DND-41 (cell line): ENCODE results near the gene SAMSN1.

Source experiments
- EZH2 ChIP-seq: IDR thresholded peaks from 3 replicates; pipeline ENCODE4 v1.6.1; 2012; ENCODE audit warnings: borderline replicate concordance, low read depth, mild to moderate bottlenecking, moderate library complexity, low read length, inconsistent platforms; ENCODE audit not compliant: severe bottlenecking
- TF ChIP-seq, protein P1 (sequence below): IDR thresholded peaks from 2 replicates; pipeline ENCODE4 v1.5.1; 2012; ENCODE audit warnings: borderline replicate concordance, low read length, moderate library complexity, mild to moderate bottlenecking; ENCODE audit not compliant: poor library complexity, severe bottlenecking; ENCODE audit errors: extremely low read depth

DNA sequence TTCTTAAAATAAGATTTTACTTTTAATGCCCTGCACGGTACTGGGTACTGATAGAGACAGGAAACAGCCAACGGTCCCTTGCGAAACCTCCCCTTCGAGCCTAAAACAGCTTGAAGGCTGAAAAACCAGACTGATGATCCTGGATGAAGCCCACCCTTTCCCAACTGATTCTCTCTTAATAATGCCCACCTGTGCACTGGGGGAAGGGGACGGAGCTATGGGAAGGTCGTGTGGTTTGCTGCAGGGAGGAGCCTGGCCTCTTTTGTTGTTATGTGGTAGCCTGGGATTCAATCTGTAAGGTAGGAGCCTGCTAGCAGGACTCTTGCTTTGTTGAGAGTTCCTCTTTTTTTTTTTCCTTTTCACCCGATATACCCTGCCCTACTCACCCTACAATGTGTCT, 25.6 kb downstream of the SAMSN1 start:
- TF ChIP-seq, protein P1, sequence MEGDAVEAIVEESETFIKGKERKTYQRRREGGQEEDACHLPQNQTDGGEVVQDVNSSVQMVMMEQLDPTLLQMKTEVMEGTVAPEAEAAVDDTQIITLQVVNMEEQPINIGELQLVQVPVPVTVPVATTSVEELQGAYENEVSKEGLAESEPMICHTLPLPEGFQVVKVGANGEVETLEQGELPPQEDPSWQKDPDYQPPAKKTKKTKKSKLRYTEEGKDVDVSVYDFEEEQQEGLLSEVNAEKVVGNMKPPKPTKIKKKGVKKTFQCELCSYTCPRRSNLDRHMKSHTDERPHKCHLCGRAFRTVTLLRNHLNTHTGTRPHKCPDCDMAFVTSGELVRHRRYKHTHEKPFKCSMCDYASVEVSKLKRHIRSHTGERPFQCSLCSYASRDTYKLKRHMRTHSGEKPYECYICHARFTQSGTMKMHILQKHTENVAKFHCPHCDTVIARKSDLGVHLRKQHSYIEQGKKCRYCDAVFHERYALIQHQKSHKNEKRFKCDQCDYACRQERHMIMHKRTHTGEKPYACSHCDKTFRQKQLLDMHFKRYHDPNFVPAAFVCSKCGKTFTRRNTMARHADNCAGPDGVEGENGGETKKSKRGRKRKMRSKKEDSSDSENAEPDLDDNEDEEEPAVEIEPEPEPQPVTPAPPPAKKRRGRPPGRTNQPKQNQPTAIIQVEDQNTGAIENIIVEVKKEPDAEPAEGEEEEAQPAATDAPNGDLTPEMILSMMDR, result no peak
- TF ChIP-seq EZH2, result no peak
